IMR-90 (cell line): ENCODE measurements around the gene MCCD1. TPM values are rescaled to one million over a fixed set of nuclear protein-coding genes. Genes with fewer than 3 reads are reported as not detected.

Source experiments
- ATAC-seq: fragments of 200-7000 bp; cut with Tn5 transposase; 2 replicates; pipeline ENCODE4 v1.9.1; 2020; ENCODE audit warnings: low read depth, mild to moderate bottlenecking, moderate library complexity
- BruUV-seq: library from RNA; stranded (reverse); fragments of 400-500 nt; replicated peaks from 2 replicates; lab custom pipeline; 2021; lab: Mats Ljungman, UMichigan
- CTCF ChIA-PET: fragments of 300-600 bp; formaldehyde crosslinking; extraction: SDS; loops from one replicate; lab custom pipeline; 2021; ENCODE audit warnings: antibody characterized with exemption; lab: Yijun Ruan, JAX
- POLR2A ChIA-PET: fragments of 300-600 bp; sonication (Branson Sonifier 250); formaldehyde crosslinking; loops from one replicate; lab custom pipeline; 2022; ENCODE audit warnings: antibody characterized with exemption; ENCODE audit not compliant: unreplicated experiment; lab: Charles Lee
- DNase-seq: peaks from one replicate; pipeline ENCODE4 v3.0.0; 2013
- H2AFZ ChIP-seq: replicated peaks from 2 replicates; pipeline ENCODE3; 2013; ENCODE audit warnings: low read length, mild to moderate bottlenecking; ENCODE audit not compliant: poor library complexity
- H2AK5ac ChIP-seq: 2 replicates; pipeline ENCODE4 v1.6.1; 2013; ENCODE audit warnings: low read depth, low read length, inconsistent platforms
- H2AK9ac ChIP-seq: replicated peaks from 2 replicates; pipeline ENCODE3; 2013; ENCODE audit warnings: mild to moderate bottlenecking, low read depth, low read length, moderate library complexity; ENCODE audit not compliant: poor library complexity
- H2BK120ac ChIP-seq: 2 replicates; pipeline ENCODE4 v1.6.1; 2013; ENCODE audit warnings: low read depth, low read length, inconsistent platforms
- H2BK15ac ChIP-seq: 3 replicates; pipeline ENCODE4 v1.6.1; 2013; ENCODE audit warnings: low read depth, low read length, inconsistent platforms
- H2BK20ac ChIP-seq: 2 replicates; pipeline ENCODE4 v1.6.1; 2013; ENCODE audit warnings: low read depth, mild to moderate bottlenecking, inconsistent platforms, low read length, moderate library complexity
- H2BK5ac ChIP-seq: 2 replicates; pipeline ENCODE4 v1.6.1; 2013; ENCODE audit warnings: mild to moderate bottlenecking, low read depth, low read length, inconsistent platforms; ENCODE audit not compliant: poor library complexity, severe bottlenecking
- H3K14ac ChIP-seq: replicated peaks from 2 replicates; pipeline ENCODE4 v1.6.1; 2013; ENCODE audit warnings: low read depth, low read length, inconsistent platforms
- H3K18ac ChIP-seq: 2 replicates; pipeline ENCODE4 v1.6.1; 2013; ENCODE audit warnings: low read depth, low read length, control low read depth
- H3K23ac ChIP-seq: 2 replicates; pipeline ENCODE4 v1.6.1; 2013; ENCODE audit warnings: low read depth, low read length, inconsistent platforms
- H3K27ac ChIP-seq: 2 replicates; pipeline ENCODE4 v1.5.1; 2013; ENCODE audit warnings: mild to moderate bottlenecking, control low read depth, low read length; ENCODE audit not compliant: insufficient read depth
- H3K27me3 ChIP-seq: 2 replicates; pipeline ENCODE4 v1.6.1; 2013; ENCODE audit warnings: low read length; ENCODE audit not compliant: control insufficient read depth, insufficient read depth
- H3K36me3 ChIP-seq: 2 replicates; pipeline ENCODE4 v1.6.1; 2013; ENCODE audit warnings: low read length, mixed read lengths; ENCODE audit not compliant: control insufficient read depth, insufficient read depth
- H3K4ac ChIP-seq: 2 replicates; pipeline ENCODE4 v1.6.1; 2013; ENCODE audit warnings: low read depth, low read length, inconsistent platforms
- H3K4me1 ChIP-seq: 2 replicates; pipeline ENCODE4 v1.6.1; 2013; ENCODE audit warnings: low read length, mixed read lengths; ENCODE audit not compliant: control insufficient read depth, insufficient read depth
- H3K4me2 ChIP-seq: 2 replicates; pipeline ENCODE4 v1.6.1; 2013; ENCODE audit warnings: low read depth, mild to moderate bottlenecking, control low read depth, low read length, moderate library complexity
- H3K4me3 ChIP-seq: 2 replicates; pipeline ENCODE4 v1.5.1; 2013; ENCODE audit warnings: low read depth, mild to moderate bottlenecking, control low read depth, low read length, moderate library complexity; ENCODE audit not compliant: insufficient read depth
- H3K56ac ChIP-seq: 2 replicates; pipeline ENCODE4 v1.6.1; 2013; ENCODE audit warnings: low read length, inconsistent platforms; ENCODE audit not compliant: insufficient read depth; ENCODE audit errors: extremely low read depth
- H3K79me1 ChIP-seq, 2 experiments: 2 replicates each; pipeline ENCODE4 v1.6.1; 2013; ENCODE audit warnings: low read length in 2 of 2, inconsistent platforms in 1 of 2, low read depth in 1 of 2
- H3K9ac ChIP-seq: 2 replicates; pipeline ENCODE4 v1.6.1; 2013; ENCODE audit warnings: low read depth, low read length, control low read depth
- H3K9me1 ChIP-seq: 2 replicates; pipeline ENCODE4 v1.6.1; 2013; ENCODE audit warnings: low read length, inconsistent platforms; ENCODE audit not compliant: insufficient read depth
- H3K9me3 ChIP-seq: 2 replicates; pipeline ENCODE4 v1.6.1; 2013; ENCODE audit warnings: low read length; ENCODE audit not compliant: control insufficient read depth, insufficient read depth
- H4K20me1 ChIP-seq: 2 replicates; pipeline ENCODE4 v1.6.1; 2013; ENCODE audit warnings: low read length, inconsistent platforms; ENCODE audit not compliant: insufficient read depth
- H4K5ac ChIP-seq: 2 replicates; pipeline ENCODE4 v1.6.1; 2013; ENCODE audit warnings: mild to moderate bottlenecking, low read depth, low read length, control low read depth
- H4K8ac ChIP-seq, 2 experiments: 2 replicates each; pipeline ENCODE4 v1.6.1; 2013; ENCODE audit warnings: low read depth in 2 of 2, low read length in 2 of 2, control low read depth in 1 of 2, inconsistent platforms in 1 of 2
- H4K91ac ChIP-seq: 2 replicates; pipeline ENCODE4 v1.6.1; 2013; ENCODE audit warnings: low read depth, low read length, inconsistent platforms; ENCODE audit not compliant: insufficient read depth
- BHLHE40 ChIP-seq: fragments of 150-350 bp; IDR thresholded peaks from 2 replicates; pipeline ENCODE4 v1.6.1; 2016; ENCODE audit warnings: mild to moderate bottlenecking, low read depth, low read length
- CEBPB ChIP-seq: IDR thresholded peaks from 2 replicates; pipeline ENCODE4 v1.6.1; 2012; ENCODE audit warnings: low read depth, low read length, improper control_type of control experiment
- CHD1 ChIP-seq: IDR thresholded peaks from 2 replicates; pipeline ENCODE4 v1.6.1; 2012; ENCODE audit warnings: low read depth, low read length, improper control_type of control experiment
- FOS ChIP-seq: fragments of 150-350 bp; IDR thresholded peaks from 2 replicates; pipeline ENCODE4 v1.6.1; 2016; ENCODE audit warnings: low read depth, low read length
- MAFK ChIP-seq: IDR thresholded peaks from 2 replicates; pipeline ENCODE4 v1.6.1; 2012; ENCODE audit warnings: low read depth, low read length, improper control_type of control experiment
- MAZ ChIP-seq: IDR thresholded peaks from 2 replicates; pipeline ENCODE4 v1.6.1; 2012; ENCODE audit warnings: low read depth, mild to moderate bottlenecking, low read length, improper control_type of control experiment, moderate library complexity, borderline replicate concordance
- MXI1 ChIP-seq: IDR thresholded peaks from 2 replicates; pipeline ENCODE4 v1.6.1; 2012; ENCODE audit warnings: low read depth, mild to moderate bottlenecking, low read length, moderate library complexity, borderline replicate concordance
- NFE2L2 ChIP-seq: fragments of 150-350 bp; IDR thresholded peaks from 2 replicates; pipeline ENCODE4 v1.6.1; 2016; ENCODE audit warnings: low read depth, mild to moderate bottlenecking, low read length
- POLR2A ChIP-seq: IDR thresholded peaks from 2 replicates; pipeline ENCODE4 v1.6.1; 2012; ENCODE audit warnings: mild to moderate bottlenecking, low read depth, low read length
- RAD21 ChIP-seq: IDR thresholded peaks from 2 replicates; pipeline ENCODE4 v1.6.1; 2012; ENCODE audit warnings: low read length, improper control_type of control experiment
- RCOR1 ChIP-seq: IDR thresholded peaks from 2 replicates; pipeline ENCODE4 v1.6.1; 2012; ENCODE audit warnings: mild to moderate bottlenecking, low read length, improper control_type of control experiment; ENCODE audit not compliant: insufficient replicate concordance
- RFX5 ChIP-seq: IDR thresholded peaks from 2 replicates; pipeline ENCODE4 v1.8.0; 2012; ENCODE audit warnings: low read depth, mild to moderate bottlenecking, low read length, moderate library complexity
- SMC3 ChIP-seq: fragments of 150-350 bp; IDR thresholded peaks from 2 replicates; pipeline ENCODE4 v1.6.1; 2016; ENCODE audit warnings: low read depth, mild to moderate bottlenecking, antibody characterized with exemption, low read length, moderate library complexity
- WGBS, 2 experiments: methylation state at CpG; one replicate each; pipeline versions ENCODE4 v1.1.5 to v1.1.7; 2013; ENCODE audit warnings: missing lambda C conversion rate in 2 of 2; ENCODE audit not compliant: insufficient read length in 1 of 2; ENCODE audit errors: extremely low coverage in 2 of 2; 5-methylcytosine and 5-hydroxymethylcytosine counted together
- dilution Hi-C: fragments of 300-500 bp; cut with HindIII; formaldehyde crosslinking; loops from one replicate; pipeline ENCODE4 v1.14.3; 2018; ENCODE audit warnings: low sequenced_read_pairs; ENCODE audit not compliant: unreplicated experiment
- in situ Hi-C: fragments of 300-500 bp; cut with MboI; formaldehyde crosslinking; loops from 3 replicates; pipeline ENCODE4 v1.14.3; 2019; ENCODE audit warnings: low sequenced_read_pairs, inconsistent platforms, mixed read lengths
- intact Hi-C: fragments of 100-400 bp; cut with micrococcal nuclease; formaldehyde crosslinking; loops from 2 replicates; pipeline ENCODE4 v1.10.0; 2022
- polyA plus RNA-seq, 3 experiments: library from polyadenylated mRNA; depleted of rRNA; stranded (reverse); fragments of >200 nt; gene quantifications; 2 replicates each; pipeline ENCODE4 v1.2.3, GENCODE V29; 2012; ENCODE audit warnings: low replicate concordance in 1 of 3
- total RNA-seq: library from RNA; depleted of rRNA; stranded (reverse); fragments of >200 nt; gene quantifications from 2 replicates; pipeline ENCODE4 v1.2.3, GENCODE V29; 2012
- TF ChIP-seq, protein P1 (sequence below): fragments of 150-350 bp; IDR thresholded peaks from 2 replicates; pipeline ENCODE4 v1.6.1; 2016; ENCODE audit warnings: low read depth, mild to moderate bottlenecking, low read length, moderate library complexity, borderline replicate concordance
- TF ChIP-seq, protein P2 (sequence below): conservative IDR thresholded peaks from 2 replicates; pipeline ENCODE4 v1.5.1; 2012; ENCODE audit warnings: mild to moderate bottlenecking, low read depth, low read length, improper control_type of control experiment
- TF ChIP-seq, protein P3 (sequence below): fragments of 150-350 bp; IDR thresholded peaks from 2 replicates; pipeline ENCODE4 v1.6.1; 2017; ENCODE audit warnings: mild to moderate bottlenecking, antibody characterized with exemption, low read length, low read depth

Gene MCCD1
- total and polyA plus RNA-seq, 2 of the 4 experiments (the other 2 are of a cell fraction) = not detected

DNA sequence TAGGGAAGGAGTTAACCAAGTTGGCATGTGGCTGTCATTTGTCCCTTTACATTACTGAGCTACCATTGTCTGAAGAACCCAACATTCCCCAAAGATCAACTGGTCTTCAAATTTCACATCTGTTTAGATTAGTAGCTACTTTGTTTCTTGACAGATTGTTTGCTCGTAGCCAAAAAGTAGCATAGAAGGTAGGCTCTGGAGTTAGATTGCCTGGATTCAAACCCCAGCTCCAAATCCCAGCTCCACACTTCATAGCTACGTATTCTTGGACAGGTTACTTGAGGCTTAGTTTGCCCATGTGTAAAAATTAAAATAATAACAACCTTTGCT, 19.7 kb downstream of the MCCD1 start:
- Histone ChIP-seq H3K4me3 (no peak overlapping the region), H3K4ac (peak overlapping the region; percentile 87; the same call in 1 of the 2 replicates), H3K79me1 (peaks cover 5 to 26% of the 10 kb centered on the region in 2 experiments; a peak in 2 of 4 replicates), H4K91ac (no peak overlapping the region), H3K36me3 (peaks cover 11% of the 10 kb centered on the region), H3K9me1 (peaks cover 6% of the 10 kb centered on the region), H2AK5ac (peak overlapping the region; percentile 92), H3K56ac (no peak overlapping the region), H2BK20ac (no peak overlapping the region), H2BK120ac (no peak overlapping the region), H4K20me1 (no peaks in the 10 kb centered on the region), H3K27ac (peak overlapping the region; percentile 56; the same call in 1 of the 2 replicates), H3K23ac (no peak overlapping the region), H3K9ac (no peak overlapping the region), H4K8ac (peak overlapping the region; percentile 89 to 98), H3K18ac (no peak overlapping the region), H2BK15ac (no peak overlapping the region), H4K5ac (peak overlapping the region; percentile 89), H3K27me3 (no peaks in the 10 kb centered on the region), H2AK9ac (no peak overlapping the region), H2BK5ac (no peak overlapping the region), H3K14ac (no peak overlapping the region), H3K9me3 (no peaks in the 10 kb centered on the region), H3K4me1 (peaks cover 6% of the 10 kb centered on the region), H2AFZ (no peak overlapping the region), H3K4me2 (peak overlapping the region; percentile 79)
- POLR2A ChIA-PET = no interaction called here
- in situ Hi-C loops = loop anchor here (5.0 to 10.0 kb wide), 2 partner anchors 49 to 286 kb away; no protein-coding TSS in a partner anchor
- CTCF ChIA-PET = interaction anchor here (2.4 kb wide), 1 partner anchor 50 kb away, joined by 14 read pairs; no protein-coding TSS in a partner anchor
- dilution Hi-C loops = no loop called here
- intact Hi-C loops = loop anchor here (5.0 kb wide), 3 partner anchors 34 to 404 kb away; partner anchors contain the start of genes HSPA1B and LTB
- WGBS, 2 experiments = no CpG with 5 or more reads among the region's 2 CpGs
- no TSS peak for BruUV-seq
- DNase-seq = no peak
- no peak for TF ChIP-seq NFE2L2
- TF ChIP-seq, protein P1, sequence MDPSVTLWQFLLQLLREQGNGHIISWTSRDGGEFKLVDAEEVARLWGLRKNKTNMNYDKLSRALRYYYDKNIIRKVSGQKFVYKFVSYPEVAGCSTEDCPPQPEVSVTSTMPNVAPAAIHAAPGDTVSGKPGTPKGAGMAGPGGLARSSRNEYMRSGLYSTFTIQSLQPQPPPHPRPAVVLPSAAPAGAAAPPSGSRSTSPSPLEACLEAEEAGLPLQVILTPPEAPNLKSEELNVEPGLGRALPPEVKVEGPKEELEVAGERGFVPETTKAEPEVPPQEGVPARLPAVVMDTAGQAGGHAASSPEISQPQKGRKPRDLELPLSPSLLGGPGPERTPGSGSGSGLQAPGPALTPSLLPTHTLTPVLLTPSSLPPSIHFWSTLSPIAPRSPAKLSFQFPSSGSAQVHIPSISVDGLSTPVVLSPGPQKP = no peak
- TF ChIP-seq MXI1 = no peak
- TF ChIP-seq CHD1 = no peak
- TF ChIP-seq RCOR1 = no peak
- TF ChIP-seq SMC3 = no peak
- TF ChIP-seq, protein P2, sequence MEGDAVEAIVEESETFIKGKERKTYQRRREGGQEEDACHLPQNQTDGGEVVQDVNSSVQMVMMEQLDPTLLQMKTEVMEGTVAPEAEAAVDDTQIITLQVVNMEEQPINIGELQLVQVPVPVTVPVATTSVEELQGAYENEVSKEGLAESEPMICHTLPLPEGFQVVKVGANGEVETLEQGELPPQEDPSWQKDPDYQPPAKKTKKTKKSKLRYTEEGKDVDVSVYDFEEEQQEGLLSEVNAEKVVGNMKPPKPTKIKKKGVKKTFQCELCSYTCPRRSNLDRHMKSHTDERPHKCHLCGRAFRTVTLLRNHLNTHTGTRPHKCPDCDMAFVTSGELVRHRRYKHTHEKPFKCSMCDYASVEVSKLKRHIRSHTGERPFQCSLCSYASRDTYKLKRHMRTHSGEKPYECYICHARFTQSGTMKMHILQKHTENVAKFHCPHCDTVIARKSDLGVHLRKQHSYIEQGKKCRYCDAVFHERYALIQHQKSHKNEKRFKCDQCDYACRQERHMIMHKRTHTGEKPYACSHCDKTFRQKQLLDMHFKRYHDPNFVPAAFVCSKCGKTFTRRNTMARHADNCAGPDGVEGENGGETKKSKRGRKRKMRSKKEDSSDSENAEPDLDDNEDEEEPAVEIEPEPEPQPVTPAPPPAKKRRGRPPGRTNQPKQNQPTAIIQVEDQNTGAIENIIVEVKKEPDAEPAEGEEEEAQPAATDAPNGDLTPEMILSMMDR = no peak
- no peak for TF ChIP-seq FOS
- no peak for TF ChIP-seq RAD21
- no peak for TF ChIP-seq CEBPB
- no peak for TF ChIP-seq MAFK
- TF ChIP-seq BHLHE40 = no peak
- no peak for TF ChIP-seq MAZ
- TF ChIP-seq, protein P3, sequence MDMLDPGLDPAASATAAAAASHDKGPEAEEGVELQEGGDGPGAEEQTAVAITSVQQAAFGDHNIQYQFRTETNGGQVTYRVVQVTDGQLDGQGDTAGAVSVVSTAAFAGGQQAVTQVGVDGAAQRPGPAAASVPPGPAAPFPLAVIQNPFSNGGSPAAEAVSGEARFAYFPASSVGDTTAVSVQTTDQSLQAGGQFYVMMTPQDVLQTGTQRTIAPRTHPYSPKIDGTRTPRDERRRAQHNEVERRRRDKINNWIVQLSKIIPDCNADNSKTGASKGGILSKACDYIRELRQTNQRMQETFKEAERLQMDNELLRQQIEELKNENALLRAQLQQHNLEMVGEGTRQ = no peak
- TF ChIP-seq POLR2A = no peak
- TF ChIP-seq RFX5 = no peak
- ATAC-seq = no peak
